ES-I3 (cell line): ENCODE results near the gene HIF1A.
"Not testable (repeated sequence)": the region's sequence is repeated elsewhere in the genome, so short reads cannot be mapped to it uniquely, and the experiment has no call there.

Source experiments
- H3K36me3 ChIP-seq: 2 replicates; pipeline ENCODE4 v1.6.1; 2013; ENCODE audit warnings: mild to moderate bottlenecking, low read length, control low read depth, moderate library complexity; ENCODE audit not compliant: insufficient read depth
- H3K4me1 ChIP-seq: 2 replicates; pipeline ENCODE4 v1.6.1; 2013; ENCODE audit warnings: mild to moderate bottlenecking, control low read depth, low read length; ENCODE audit not compliant: insufficient read depth
- H3K9ac ChIP-seq: 2 replicates; pipeline ENCODE4 v1.6.1; 2013; ENCODE audit warnings: low read depth, mild to moderate bottlenecking, low read length, moderate library complexity
- H3K9me3 ChIP-seq: 2 replicates; pipeline ENCODE4 v1.6.1; 2013; ENCODE audit warnings: mild to moderate bottlenecking, low read length, moderate library complexity; ENCODE audit not compliant: control insufficient read depth, insufficient read depth

Gene HIF1A

GRCh38 chr14:61707774-61708173, 12.5 kb downstream of the HIF1A start:
- H3K4me1 ChIP-seq: peaks cover 33% of the 10 kb centered on the region
- H3K9ac ChIP-seq, H3K36me3 ChIP-seq, H3K9me3 ChIP-seq: not testable (repeated sequence)

- H3K4me1 ChIP-seq: peaks cover 38% of the 10 kb centered on the region
- H3K9ac ChIP-seq, H3K36me3 ChIP-seq, H3K9me3 ChIP-seq: not testable (repeated sequence)
Measured at GRCh38 chr14:61708693-61709092, 13.4 kb downstream of the HIF1A start.

- no peaks in the 10 kb centered on the region; the same call in 1 of the 2 replicates for H3K36me3 ChIP-seq
- H3K4me1 ChIP-seq: peaks cover 32% of the 10 kb centered on the region
- H3K9ac ChIP-seq: no peak overlapping the region
- no peaks in the 10 kb centered on the region for H3K9me3 ChIP-seq
Measured at GRCh38 chr14:61710853-61711817, 15.8 kb downstream of the HIF1A start.

DNA sequence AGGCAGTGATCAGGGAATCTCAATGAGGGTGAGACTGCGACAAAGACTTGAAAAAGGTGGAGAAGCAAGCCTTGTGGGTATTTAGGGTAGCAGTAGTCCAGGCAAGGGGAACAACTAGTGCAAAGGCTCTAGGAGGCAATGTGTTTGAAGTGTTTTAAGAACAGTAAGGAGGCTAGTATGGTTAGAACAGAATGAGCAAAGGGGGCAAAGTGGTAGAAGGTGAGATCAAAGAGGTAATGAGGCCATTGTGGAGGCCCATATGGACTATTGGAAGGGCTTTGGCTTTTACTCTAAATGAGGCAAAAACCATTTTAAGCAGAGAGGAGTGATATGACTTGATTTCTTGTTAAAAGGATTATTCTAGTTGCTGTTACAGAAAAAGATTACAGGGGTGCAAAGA, 16.8 kb downstream of the HIF1A start:
- H3K4me1 ChIP-seq: peaks cover 32% of the 10 kb centered on the region
- no peaks in the 10 kb centered on the region for H3K9me3 ChIP-seq
- H3K36me3 ChIP-seq: no peaks in the 10 kb centered on the region
- no peak overlapping the region for H3K9ac ChIP-seq

GRCh38 chr14:61713724-61714437, 18.6 kb downstream of the HIF1A start:
- Histone ChIP-seq H3K9ac (no peak overlapping the region), H3K36me3 (no peaks in the 10 kb centered on the region), H3K9me3 (no peaks in the 10 kb centered on the region), H3K4me1 (peaks cover 42% of the 10 kb centered on the region)

GRCh38 chr14:61716956-61717355, 21.6 kb downstream of the HIF1A start:
- Histone ChIP-seq H3K4me1 (peaks cover 46% of the 10 kb centered on the region), H3K9me3 (no peaks in the 10 kb centered on the region), H3K36me3 (peaks cover under 1% of the 10 kb centered on the region; the same call in 1 of the 2 replicates), H3K9ac (no peak overlapping the region)

GRCh38 chr14:61718039-61718438, 22.7 kb downstream of the HIF1A start:
- Histone ChIP-seq H3K9me3 (no peaks in the 10 kb centered on the region), H3K36me3 (peaks cover 6% of the 10 kb centered on the region), H3K9ac (no peak overlapping the region), H3K4me1 (peaks cover 36% of the 10 kb centered on the region)

DNA sequence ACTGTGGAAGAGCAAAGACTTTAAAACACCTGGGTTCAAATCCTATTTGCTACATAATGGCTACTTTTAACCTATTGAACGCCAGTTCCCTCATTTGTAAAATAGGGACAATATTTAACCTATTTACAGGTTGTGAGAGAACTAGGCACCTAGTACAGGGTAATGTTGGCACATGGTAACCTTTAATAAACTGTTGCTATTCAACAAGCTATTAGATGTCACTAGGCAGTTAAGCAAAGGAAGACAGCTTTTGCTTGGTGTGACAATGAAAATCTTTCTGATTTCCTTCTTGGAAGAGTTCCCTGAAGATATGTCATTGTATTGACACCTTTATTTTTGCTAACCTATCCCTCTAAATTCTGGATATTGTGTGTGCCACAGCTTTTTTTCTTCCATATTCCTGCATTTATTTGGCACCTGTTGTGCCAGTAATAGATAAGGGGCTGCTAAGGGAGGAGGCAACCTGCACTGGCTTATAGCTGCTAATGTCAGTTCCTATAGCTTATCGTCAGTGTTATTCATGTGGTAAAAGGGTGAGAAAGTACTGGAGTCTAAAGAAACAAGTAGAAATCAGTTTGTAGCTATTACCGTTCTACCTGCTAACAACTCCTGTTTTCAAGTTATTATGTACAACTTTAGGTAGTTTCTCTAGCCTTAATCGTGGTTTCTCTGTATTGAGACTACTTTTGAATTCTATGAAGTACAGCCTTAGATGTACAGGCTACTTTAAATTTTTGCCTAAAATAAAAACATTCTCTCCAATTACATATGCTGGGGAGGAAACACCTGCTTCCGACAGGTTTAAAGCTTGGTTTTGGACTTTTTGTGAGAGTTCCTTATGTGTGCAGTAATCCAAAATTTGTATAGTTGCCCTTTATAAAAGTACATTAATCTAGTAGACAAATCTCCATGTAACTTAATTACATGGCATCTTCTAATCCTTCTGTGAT, 24.3 kb downstream of the HIF1A start:
- Histone ChIP-seq H3K36me3 (peaks cover 6% of the 10 kb centered on the region), H3K9me3 (no peaks in the 10 kb centered on the region), H3K9ac (no peak overlapping the region), H3K4me1 (peaks cover 24% of the 10 kb centered on the region)

DNA sequence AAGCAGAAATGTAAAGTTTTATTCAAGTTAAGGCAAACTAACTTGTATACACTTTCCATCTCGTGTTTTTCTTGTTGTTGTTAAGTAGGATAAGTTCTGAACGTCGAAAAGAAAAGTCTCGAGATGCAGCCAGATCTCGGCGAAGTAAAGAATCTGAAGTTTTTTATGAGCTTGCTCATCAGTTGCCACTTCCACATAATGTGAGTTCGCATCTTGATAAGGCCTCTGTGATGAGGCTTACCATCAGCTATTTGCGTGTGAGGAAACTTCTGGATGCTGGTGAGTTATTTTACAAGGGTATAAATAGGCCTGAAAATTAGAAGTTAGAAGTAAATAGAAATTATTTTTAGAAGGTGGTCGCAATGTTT, 25.0 kb downstream of the HIF1A start:
- Histone ChIP-seq H3K4me1 (peaks cover 24% of the 10 kb centered on the region), H3K9ac (no peak overlapping the region), H3K36me3 (peaks cover 6% of the 10 kb centered on the region), H3K9me3 (no peaks in the 10 kb centered on the region)

DNA sequence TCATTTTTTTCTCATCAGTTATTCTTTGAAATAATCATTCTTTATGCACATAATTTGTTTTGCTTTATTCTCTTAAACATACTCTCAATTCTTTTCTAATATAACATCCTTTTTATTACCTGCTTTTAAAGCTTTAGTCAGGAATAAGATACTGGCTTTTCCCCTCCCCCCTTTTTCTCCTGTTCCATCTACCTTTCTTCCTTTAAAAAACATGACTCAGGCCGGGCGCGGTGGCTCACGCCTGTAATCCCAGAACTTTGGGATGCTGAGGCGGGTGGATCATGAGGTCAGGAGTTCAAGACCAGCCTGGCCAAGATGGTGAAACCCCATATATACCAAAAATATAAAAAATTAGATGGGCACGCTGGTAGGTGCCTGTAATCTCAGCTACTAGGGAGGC, 25.4 kb downstream of the HIF1A start:
- peaks cover 24% of the 10 kb centered on the region for H3K4me1 ChIP-seq
- peaks cover 9% of the 10 kb centered on the region for H3K36me3 ChIP-seq

GRCh38 chr14:61724133-61724532, 28.8 kb downstream of the HIF1A start:
- Histone ChIP-seq H3K4me1 (peaks cover 11% of the 10 kb centered on the region; the same call in 1 of the 2 replicates), H3K9ac (no peak overlapping the region), H3K36me3 (peaks cover 19% of the 10 kb centered on the region), H3K9me3 (no peaks in the 10 kb centered on the region)

More for the DNA sequence above, 25.4 kb downstream of the HIF1A start:
- H3K9me3 ChIP-seq: no peaks in the 10 kb centered on the region
- H3K9ac ChIP-seq: no peak overlapping the region

GRCh38 chr14:61726778-61727658, 31.7 kb downstream of the HIF1A start:
- H3K9ac ChIP-seq: no peak overlapping the region
- H3K9me3 ChIP-seq: no peaks in the 10 kb centered on the region
- no peaks in the 10 kb centered on the region for H3K4me1 ChIP-seq
- H3K36me3 ChIP-seq: peaks cover 25% of the 10 kb centered on the region

DNA sequence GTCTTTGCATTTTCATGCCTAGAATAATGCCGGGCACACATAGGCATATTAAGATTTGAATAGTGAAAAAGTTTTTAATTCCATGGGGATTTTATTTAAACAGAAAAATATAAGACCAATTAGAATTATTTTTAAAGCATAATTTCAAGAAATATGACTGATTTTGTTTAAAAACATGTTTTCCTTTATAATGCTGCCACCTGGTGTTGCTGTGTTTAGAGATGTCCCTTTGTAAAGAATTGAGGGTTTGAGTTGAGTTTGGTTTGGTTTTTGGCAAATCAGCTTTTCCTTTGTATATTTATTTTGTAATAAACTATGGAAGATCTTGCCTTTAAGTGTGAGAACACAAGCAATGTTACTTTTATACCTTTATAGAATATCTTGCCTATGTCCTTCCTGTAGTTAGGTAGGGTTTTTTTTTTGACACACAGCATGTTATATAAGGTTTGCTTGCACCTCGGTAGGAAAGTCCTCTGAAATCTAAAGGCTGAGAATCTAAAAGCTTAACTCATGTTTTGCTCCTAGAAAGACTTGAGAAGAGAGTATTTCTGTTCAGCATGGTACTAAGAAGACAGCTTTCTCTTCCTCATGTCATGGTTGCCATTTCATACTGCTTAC, 35.6 kb downstream of the HIF1A start:
- Histone ChIP-seq H3K36me3 (peaks cover 30% of the 10 kb centered on the region), H3K9ac (no peak overlapping the region), H3K9me3 (no peaks in the 10 kb centered on the region), H3K4me1 (no peaks in the 10 kb centered on the region)
